ENCODE measurements around the gene PRMT5.
"Not testable (repeated sequence)": the region's sequence is repeated elsewhere in the genome, so short reads cannot be mapped to it uniquely, and the experiment has no call there.

Gene PRMT5

DNA sequence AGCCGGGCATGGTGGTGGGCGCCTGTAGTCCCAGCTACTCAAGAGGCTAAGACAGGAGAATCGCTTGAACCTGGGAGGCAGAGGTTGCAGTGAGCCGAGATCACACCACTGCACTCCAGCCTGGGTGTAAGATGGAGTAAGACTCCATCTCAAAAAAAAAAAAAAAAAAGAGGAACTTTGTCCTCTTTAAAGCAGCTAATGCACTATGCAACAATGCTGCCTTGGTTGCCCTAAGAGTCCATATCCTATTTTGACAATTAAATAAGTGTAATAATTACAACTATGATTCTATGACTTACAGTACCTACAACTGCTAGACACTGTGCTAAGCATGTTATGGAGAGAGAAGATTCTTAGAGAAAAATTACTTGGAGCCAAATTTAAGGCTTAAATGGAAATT lies 14.3 kb downstream of the PRMT5 start:
- H3K4me1 ChIP-seq (ENCODE audit: control insufficient read depth, insufficient read depth, low read length, poor library complexity, severe bottlenecking); H3K4me3 ChIP-seq (ENCODE audit: extremely low read depth, insufficient read depth, low read length, poor library complexity, severe bottlenecking); H3K9me3 ChIP-seq (ENCODE audit: control insufficient read depth, low read length); H3K27ac ChIP-seq (ENCODE audit: low read depth, low read length, severe bottlenecking): not testable (repeated sequence)
- WGBS, 2 experiments (ENCODE audit: insufficient coverage in 2 of 2) = 100% methylated on average over 1 of the region's 4 CpGs; no CpG with 5 or more reads in 1 of the 2 experiments
- peaks cover 48% of the 10 kb centered on the region for H3K36me3 ChIP-seq (ENCODE audit: control insufficient read depth, insufficient read depth, low read length)

DNA sequence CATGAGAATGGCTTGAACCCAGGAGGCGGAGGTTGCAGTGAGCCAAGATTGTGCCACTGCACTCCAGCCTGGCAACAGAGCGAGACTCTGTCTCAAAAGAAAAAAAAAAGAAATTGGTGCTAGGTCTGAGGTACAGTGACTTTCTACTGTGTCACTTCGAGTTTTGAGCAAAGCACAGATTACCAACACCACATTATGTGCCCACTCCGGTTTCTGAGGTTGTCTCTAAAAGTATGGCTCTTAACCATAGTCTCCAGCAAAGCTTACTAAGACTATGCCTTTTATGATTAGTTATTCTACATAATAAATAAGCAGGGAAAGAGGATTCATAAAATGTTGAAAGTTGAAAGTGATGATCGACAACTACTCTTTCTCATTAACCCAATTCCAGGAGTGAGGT lies 18.3 kb downstream of the PRMT5 start:
- no peak overlapping the region for H3K4me3 ChIP-seq (ENCODE audit: extremely low read depth, insufficient read depth, low read length, poor library complexity, severe bottlenecking)
- H3K9me3 ChIP-seq (ENCODE audit: control insufficient read depth, low read length) = no peaks in the 10 kb centered on the region
- H3K27ac ChIP-seq (ENCODE audit: low read depth, low read length, severe bottlenecking) = no peak overlapping the region
- no peaks in the 10 kb centered on the region for H3K4me1 ChIP-seq (ENCODE audit: control insufficient read depth, insufficient read depth, low read length, poor library complexity, severe bottlenecking)
- 100% methylated on average over 1 to 2 of the region's 5 CpGs for WGBS, 2 experiments (ENCODE audit: insufficient coverage in 2 of 2)
- H3K36me3 ChIP-seq (ENCODE audit: control insufficient read depth, insufficient read depth, low read length) = peaks cover 71% of the 10 kb centered on the region

DNA sequence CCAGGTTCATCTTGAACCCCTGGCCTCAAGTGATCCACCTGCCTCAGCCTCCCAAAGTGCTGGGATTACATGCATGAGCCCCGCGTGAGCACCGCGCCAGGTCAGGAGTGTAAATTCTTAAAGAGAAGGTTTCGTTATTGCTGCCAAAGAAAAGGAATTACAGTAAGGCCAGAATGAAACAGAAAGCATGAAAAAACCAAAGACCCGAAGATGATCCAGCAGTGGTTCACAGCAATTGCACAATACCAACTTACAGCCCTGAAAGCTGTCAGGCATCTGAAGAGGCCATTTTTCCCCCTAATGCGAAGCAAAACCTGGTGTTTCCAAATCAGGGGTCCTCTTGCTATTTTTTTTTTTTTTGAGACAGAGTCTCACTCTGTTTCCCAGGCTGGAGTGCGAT lies 20.6 kb downstream of the PRMT5 start:
- no peaks in the 10 kb centered on the region for H3K4me1 ChIP-seq (ENCODE audit: control insufficient read depth, insufficient read depth, low read length, poor library complexity, severe bottlenecking)
- H3K9me3 ChIP-seq (ENCODE audit: control insufficient read depth, low read length) = no peaks in the 10 kb centered on the region
- H3K4me3 ChIP-seq (ENCODE audit: extremely low read depth, insufficient read depth, low read length, poor library complexity, severe bottlenecking) = no peak overlapping the region
- peaks cover 80% of the 10 kb centered on the region for H3K36me3 ChIP-seq (ENCODE audit: control insufficient read depth, insufficient read depth, low read length)
- WGBS, 2 experiments (ENCODE audit: insufficient coverage in 2 of 2) = 91 to 93% methylated on average over 3 to 7 of the region's 8 CpGs
- H3K27ac ChIP-seq (ENCODE audit: low read depth, low read length, severe bottlenecking) = no peak overlapping the region

DNA sequence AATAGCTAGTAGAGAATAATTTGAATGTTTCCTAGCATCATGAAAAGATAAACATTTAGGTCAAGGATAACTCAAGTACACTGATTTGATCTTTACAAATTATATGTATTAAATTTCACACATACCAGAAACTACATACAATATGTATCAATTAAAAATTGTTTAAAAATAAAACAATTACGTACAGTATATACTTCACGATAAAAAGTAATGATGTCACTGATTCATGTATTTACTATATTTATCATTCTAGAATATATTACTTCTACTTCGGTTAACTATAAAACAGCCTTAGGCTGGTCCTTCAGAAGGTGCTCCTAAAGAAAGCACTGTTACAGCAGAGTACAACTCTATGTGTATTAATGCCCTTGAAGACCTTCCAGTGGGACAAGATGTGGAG lies 21.7 kb downstream of the PRMT5 start:
- Histone ChIP-seq H3K9me3 (ENCODE audit: control insufficient read depth, low read length) (no peaks in the 10 kb centered on the region), H3K4me3 (ENCODE audit: extremely low read depth, insufficient read depth, low read length, poor library complexity, severe bottlenecking) (no peak overlapping the region), H3K36me3 (ENCODE audit: control insufficient read depth, insufficient read depth, low read length) (peaks cover 88% of the 10 kb centered on the region), H3K4me1 (ENCODE audit: control insufficient read depth, insufficient read depth, low read length, poor library complexity, severe bottlenecking) (no peaks in the 10 kb centered on the region), H3K27ac (ENCODE audit: low read depth, low read length, severe bottlenecking) (no peak overlapping the region)
- 100% methylated on average over 1 of the region's 3 CpGs; no CpG with 5 or more reads in 1 of the 2 experiments for WGBS, 2 experiments (ENCODE audit: insufficient coverage in 2 of 2)

- H3K4me1 ChIP-seq (ENCODE audit: control insufficient read depth, insufficient read depth, low read length, poor library complexity, severe bottlenecking) = no peaks in the 10 kb centered on the region
- no peak overlapping the region for H3K27ac ChIP-seq (ENCODE audit: low read depth, low read length, severe bottlenecking)
- no peaks in the 10 kb centered on the region for H3K9me3 ChIP-seq (ENCODE audit: control insufficient read depth, low read length)
- peaks cover 95% of the 10 kb centered on the region for H3K36me3 ChIP-seq (ENCODE audit: control insufficient read depth, insufficient read depth, low read length)
- WGBS, 2 experiments (ENCODE audit: insufficient coverage in 2 of 2) = 94 to 99% methylated on average over 18 to 19 of the region's 20 CpGs
- no peak overlapping the region for H3K4me3 ChIP-seq (ENCODE audit: extremely low read depth, insufficient read depth, low read length, poor library complexity, severe bottlenecking)
These were observed 23.1 kb downstream of the PRMT5 start for GRCh38 chr14:22906073-22906472.

- H3K36me3 ChIP-seq (ENCODE audit: control insufficient read depth, insufficient read depth, low read length) = peaks cover 95% of the 10 kb centered on the region
These were observed 23.5 kb downstream of the PRMT5 start for GRCh38 chr14:22905627-22906026.

DNA sequence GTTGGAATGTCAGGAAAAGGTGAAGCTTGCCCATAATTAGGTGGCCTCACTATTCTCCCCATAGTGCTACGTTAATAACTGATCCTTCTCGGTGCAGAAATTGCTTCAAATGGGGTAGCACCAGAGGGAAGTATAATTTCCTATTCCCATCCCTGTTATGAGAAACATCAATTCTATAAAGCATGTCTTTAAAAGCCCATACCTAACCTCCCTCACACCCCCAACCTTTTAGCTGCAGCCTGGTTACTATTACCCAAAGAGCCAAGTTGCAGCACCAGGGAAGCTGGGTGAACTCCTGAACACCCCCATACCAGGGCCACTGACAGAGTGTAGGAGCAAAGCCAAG lies 25.5 kb downstream of the PRMT5 start:
- Histone ChIP-seq H3K27ac (ENCODE audit: low read depth, low read length, severe bottlenecking) (no peak overlapping the region), H3K4me1 (ENCODE audit: control insufficient read depth, insufficient read depth, low read length, poor library complexity, severe bottlenecking) (peaks cover 5% of the 10 kb centered on the region), H3K9me3 (ENCODE audit: control insufficient read depth, low read length) (no peaks in the 10 kb centered on the region), H3K36me3 (ENCODE audit: control insufficient read depth, insufficient read depth, low read length) (peaks cover 86% of the 10 kb centered on the region), H3K4me3 (ENCODE audit: extremely low read depth, insufficient read depth, low read length, poor library complexity, severe bottlenecking) (no peak overlapping the region)
- WGBS, 2 experiments (ENCODE audit: insufficient coverage in 2 of 2) = 92 to 100% methylated on average over 2 of the region's 2 CpGs

More at GRCh38 chr14:22905627-22906026, 23.5 kb downstream of the PRMT5 start:
- no peaks in the 10 kb centered on the region for H3K9me3 ChIP-seq (ENCODE audit: control insufficient read depth, low read length)
- H3K4me1 ChIP-seq (ENCODE audit: control insufficient read depth, insufficient read depth, low read length, poor library complexity, severe bottlenecking) = no peaks in the 10 kb centered on the region
- no peak overlapping the region for H3K4me3 ChIP-seq (ENCODE audit: extremely low read depth, insufficient read depth, low read length, poor library complexity, severe bottlenecking)
- 91 to 95% methylated on average over 4 of the region's 4 CpGs for WGBS, 2 experiments (ENCODE audit: insufficient coverage in 2 of 2)
- H3K27ac ChIP-seq (ENCODE audit: low read depth, low read length, severe bottlenecking) = no peak overlapping the region

- WGBS, 2 experiments (ENCODE audit: insufficient coverage in 2 of 2) = 89 to 93% methylated on average over 3 to 7 of the region's 7 CpGs
- H3K27ac ChIP-seq (ENCODE audit: low read depth, low read length, severe bottlenecking) = no peak overlapping the region
- H3K4me1 ChIP-seq (ENCODE audit: control insufficient read depth, insufficient read depth, low read length, poor library complexity, severe bottlenecking) = peaks cover 16% of the 10 kb centered on the region
- no peaks in the 10 kb centered on the region for H3K9me3 ChIP-seq (ENCODE audit: control insufficient read depth, low read length)
- peaks cover 69% of the 10 kb centered on the region for H3K36me3 ChIP-seq (ENCODE audit: control insufficient read depth, insufficient read depth, low read length)
- H3K4me3 ChIP-seq (ENCODE audit: extremely low read depth, insufficient read depth, low read length, poor library complexity, severe bottlenecking) = no peak overlapping the region
These were observed 27.4 kb downstream of the PRMT5 start for GRCh38 chr14:22901799-22902198.

- Histone ChIP-seq H3K27ac (ENCODE audit: low read depth, low read length, severe bottlenecking) (no peak overlapping the region), H3K36me3 (ENCODE audit: control insufficient read depth, insufficient read depth, low read length) (peaks cover 53% of the 10 kb centered on the region), H3K4me3 (ENCODE audit: extremely low read depth, insufficient read depth, low read length, poor library complexity, severe bottlenecking) (no peak overlapping the region), H3K4me1 (ENCODE audit: control insufficient read depth, insufficient read depth, low read length, poor library complexity, severe bottlenecking) (peaks cover 16% of the 10 kb centered on the region), H3K9me3 (ENCODE audit: control insufficient read depth, low read length) (no peaks in the 10 kb centered on the region)
- WGBS, 2 experiments (ENCODE audit: insufficient coverage in 2 of 2) = 0% methylated on average over 1 of the region's 3 CpGs; no CpG with 5 or more reads in 1 of the 2 experiments
These were observed 28.9 kb downstream of the PRMT5 start for GRCh38 chr14:22900081-22900799.

DNA sequence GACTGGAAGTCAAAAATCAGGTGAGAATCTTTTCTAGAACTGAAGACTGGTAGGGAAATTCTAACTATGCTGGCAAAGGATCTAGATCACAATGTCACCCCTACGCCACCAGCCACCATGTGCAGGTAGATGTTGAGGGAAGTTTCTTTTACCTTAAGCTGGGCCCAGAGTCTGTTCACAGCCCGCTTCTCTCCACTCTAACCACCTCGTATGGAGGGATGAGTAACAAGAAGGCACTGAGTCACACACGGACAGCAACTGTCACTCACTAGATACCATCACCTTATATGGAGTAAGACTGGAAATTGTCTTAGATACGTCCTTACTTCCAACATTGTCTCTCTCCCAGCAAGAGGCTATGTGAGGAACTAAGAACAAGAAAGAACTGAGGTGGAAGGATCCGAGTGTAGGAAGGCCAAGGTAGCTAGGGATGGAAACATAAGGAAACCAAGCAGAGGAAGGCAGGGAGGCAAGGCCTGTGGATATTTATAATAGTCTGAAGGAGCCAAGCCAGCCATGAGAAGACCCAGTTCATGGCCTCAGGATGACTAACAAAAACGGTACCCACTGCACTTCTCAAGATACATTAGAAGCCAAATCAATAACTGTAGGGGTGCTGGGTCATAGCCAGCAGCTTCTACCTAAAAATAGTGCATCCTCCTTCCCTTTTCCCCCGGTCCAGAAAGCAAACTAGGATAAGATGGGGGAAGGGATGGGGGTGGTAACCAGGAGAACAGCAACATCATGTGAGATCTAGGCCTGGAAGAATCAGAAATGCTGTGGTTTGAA lies 30.7 kb downstream of the PRMT5 start:
- no peaks in the 10 kb centered on the region for H3K9me3 ChIP-seq (ENCODE audit: control insufficient read depth, low read length)
- H3K27ac ChIP-seq (ENCODE audit: low read depth, low read length, severe bottlenecking) = peak overlapping the region; percentile 1
- peaks cover 16% of the 10 kb centered on the region for H3K4me1 ChIP-seq (ENCODE audit: control insufficient read depth, insufficient read depth, low read length, poor library complexity, severe bottlenecking)
- H3K36me3 ChIP-seq (ENCODE audit: control insufficient read depth, insufficient read depth, low read length) = peaks cover 36% of the 10 kb centered on the region
- no peak overlapping the region for H3K4me3 ChIP-seq (ENCODE audit: extremely low read depth, insufficient read depth, low read length, poor library complexity, severe bottlenecking)
- 80% methylated on average over 1 to 2 of the region's 8 CpGs for WGBS, 2 experiments (ENCODE audit: insufficient coverage in 2 of 2)

GRCh38 chr14:22897357-22897756 lies 31.8 kb downstream of the PRMT5 start:
- H3K9me3 ChIP-seq (ENCODE audit: control insufficient read depth, low read length) = no peaks in the 10 kb centered on the region
- no peak overlapping the region for H3K4me3 ChIP-seq (ENCODE audit: extremely low read depth, insufficient read depth, low read length, poor library complexity, severe bottlenecking)
- H3K36me3 ChIP-seq (ENCODE audit: control insufficient read depth, insufficient read depth, low read length) = peaks cover 25% of the 10 kb centered on the region
- H3K4me1 ChIP-seq (ENCODE audit: control insufficient read depth, insufficient read depth, low read length, poor library complexity, severe bottlenecking) = peaks cover 16% of the 10 kb centered on the region
- 100% methylated on average over 1 of the region's 1 CpG for WGBS, 2 experiments (ENCODE audit: insufficient coverage in 2 of 2)
- no peak overlapping the region for H3K27ac ChIP-seq (ENCODE audit: low read depth, low read length, severe bottlenecking)
